NCI-H446 treated with DMSO at 0.1 percent for 48 hours (cell line): Measurements from ENCODE around the gene TSPOAP1.
"Not testable (repeated sequence)": the region's sequence is repeated elsewhere in the genome, so short reads cannot be mapped to it uniquely, and the experiment has no call there.

Experiments used
- DNase-seq: peaks from one replicate; lab custom pipeline; 2025; lab: John Stamatoyannopoulos, UW

The TSPOAP1 gene

GRCh38 chr17:58362368-58363014 is 33.9 kb upstream of the TSPOAP1 start:
- DNase-seq, result no peak

- no peak for DNase-seq
Measured at GRCh38 chr17:58360296-58361063, 31.9 kb upstream of the TSPOAP1 start.

- no peak for DNase-seq
Measured at GRCh38 chr17:58358408-58359172, 30.0 kb upstream of the TSPOAP1 start.

- no peak for DNase-seq
Measured at GRCh38 chr17:58357312-58358297, 29.0 kb upstream of the TSPOAP1 start.

- DNase-seq, result no peak
Measured at GRCh38 chr17:58356231-58356630, 27.6 kb upstream of the TSPOAP1 start.

GRCh38 chr17:58354541-58355216 is 26.1 kb upstream of the TSPOAP1 start:
- no peak for DNase-seq

- no peak for DNase-seq
Measured at GRCh38 chr17:58353389-58353825, 24.8 kb upstream of the TSPOAP1 start.

GRCh38 chr17:58352596-58353388 is 24.2 kb upstream of the TSPOAP1 start:
- DNase-seq, result no peak

- DNase-seq, result peak; percentile 82
Measured at GRCh38 chr17:58351831-58352595, 23.4 kb upstream of the TSPOAP1 start, which contains the start of gene SUPT4H1. Gene SUPT4H1 (minus strand): TSS chr17:58352201. CDS start chr17:58352135, 66 bp downstream.

GRCh38 chr17:58351182-58351581 is 22.6 kb upstream of the TSPOAP1 start:
- no peak for DNase-seq

- no peak for DNase-seq
Measured at GRCh38 chr17:58348038-58348437, 19.4 kb upstream of the TSPOAP1 start.

GRCh38 chr17:58345500-58345899 is 16.9 kb upstream of the TSPOAP1 start:
- DNase-seq, result no peak

- DNase-seq, result no peak
Measured at GRCh38 chr17:58344791-58345157, 16.2 kb upstream of the TSPOAP1 start.

- DNase-seq, result no peak
Measured at GRCh38 chr17:58344047-58344790, 15.6 kb upstream of the TSPOAP1 start.

GRCh38 chr17:58343131-58343530 is 14.5 kb upstream of the TSPOAP1 start:
- DNase-seq, result no peak

- no peak for DNase-seq
Measured at GRCh38 chr17:58341861-58342475, 13.4 kb upstream of the TSPOAP1 start.

- not testable (repeated sequence) for DNase-seq
Measured at GRCh38 chr17:58341136-58341860, 12.7 kb upstream of the TSPOAP1 start.
